ENCODE measurements around the gene STK24.
A peak's percentile ranks its signal among the peaks of the same experiment; 100 is the strongest.
"Not testable (repeated sequence)": the region's sequence is repeated elsewhere in the genome, so short reads cannot be mapped to it uniquely, and the experiment has no call there.

STK24 gene

GRCh38 chr13:98598043-98598442, 21.1 kb upstream of the STK24 start:
- H3K27ac ChIP-seq (ENCODE audit: low read depth, low read length): no peak overlapping the region
- no peaks in the 10 kb centered on the region for H3K27me3 ChIP-seq (ENCODE audit: control insufficient read depth in 1 of 2, insufficient read depth in 2 of 2, low read length in 2 of 2)
- no peaks in the 10 kb centered on the region for H3K36me3 ChIP-seq (ENCODE audit: control insufficient read depth in 1 of 2, insufficient read depth in 2 of 2, low read length in 2 of 2)

GRCh38 chr13:98595134-98595533, 18.2 kb upstream of the STK24 start:
- H3K4me3 ChIP-seq (ENCODE audit: low read depth in 1 of 2, low read length in 2 of 2): no peak overlapping the region
- peaks cover 0 to 9% of the 10 kb centered on the region in 2 donors for H3K4me1 ChIP-seq (ENCODE audit: control insufficient read depth in 1 of 2, insufficient read depth in 2 of 2, low read length in 2 of 2)
- H3K27ac ChIP-seq (ENCODE audit: low read depth, low read length): no peak overlapping the region
- no peak overlapping the region for H3K9ac ChIP-seq (ENCODE audit: low read depth in 1 of 2, low read length in 2 of 2)
- no peaks in the 10 kb centered on the region for H3K27me3 ChIP-seq (ENCODE audit: control insufficient read depth in 1 of 2, insufficient read depth in 2 of 2, low read length in 2 of 2)
- no peaks in the 10 kb centered on the region for H3K9me3 ChIP-seq (ENCODE audit: control insufficient read depth in 1 of 2, low read length in 2 of 2)
- no peaks in the 10 kb centered on the region for H3K36me3 ChIP-seq (ENCODE audit: control insufficient read depth in 1 of 2, insufficient read depth in 2 of 2, low read length in 2 of 2)

More at GRCh38 chr13:98598043-98598442, 21.1 kb upstream of the STK24 start:
- H3K4me1 ChIP-seq (ENCODE audit: control insufficient read depth in 1 of 2, insufficient read depth in 2 of 2, low read length in 2 of 2): peaks cover 0 to 4% of the 10 kb centered on the region in 2 donors
- H3K9ac ChIP-seq (ENCODE audit: low read depth in 1 of 2, low read length in 2 of 2): no peak overlapping the region
- H3K9me3 ChIP-seq (ENCODE audit: control insufficient read depth in 1 of 2, low read length in 2 of 2): no peaks in the 10 kb centered on the region
- no peak overlapping the region for H3K4me3 ChIP-seq (ENCODE audit: low read depth in 1 of 2, low read length in 2 of 2)

- no peaks in the 10 kb centered on the region for H3K27me3 ChIP-seq (ENCODE audit: control insufficient read depth in 1 of 2, insufficient read depth in 2 of 2, low read length in 2 of 2)
- no peak overlapping the region for H3K9ac ChIP-seq (ENCODE audit: low read depth in 1 of 2, low read length in 2 of 2)
- H3K4me1 ChIP-seq (ENCODE audit: control insufficient read depth in 1 of 2, insufficient read depth in 2 of 2, low read length in 2 of 2): peaks cover 0 to 4% of the 10 kb centered on the region in 2 donors
- H3K9me3 ChIP-seq (ENCODE audit: control insufficient read depth in 1 of 2, low read length in 2 of 2): no peaks in the 10 kb centered on the region
- H3K27ac ChIP-seq (ENCODE audit: low read depth, low read length): no peak overlapping the region
- H3K36me3 ChIP-seq (ENCODE audit: control insufficient read depth in 1 of 2, insufficient read depth in 2 of 2, low read length in 2 of 2): no peaks in the 10 kb centered on the region
- H3K4me3 ChIP-seq (ENCODE audit: low read depth in 1 of 2, low read length in 2 of 2): no peak overlapping the region
Observed at GRCh38 chr13:98592362-98592732, 15.4 kb upstream of the STK24 start.

GRCh38 chr13:98591721-98592361, 14.9 kb upstream of the STK24 start:
- no peak overlapping the region for H3K27ac ChIP-seq (ENCODE audit: low read depth, low read length)
- H3K4me3 ChIP-seq (ENCODE audit: low read depth in 1 of 2, low read length in 2 of 2): no peak overlapping the region
- no peak overlapping the region for H3K9ac ChIP-seq (ENCODE audit: low read depth in 1 of 2, low read length in 2 of 2)
- peaks cover 2 to 8% of the 10 kb centered on the region in 2 donors for H3K4me1 ChIP-seq (ENCODE audit: control insufficient read depth in 1 of 2, insufficient read depth in 2 of 2, low read length in 2 of 2)
- no peaks in the 10 kb centered on the region for H3K27me3 ChIP-seq (ENCODE audit: control insufficient read depth in 1 of 2, insufficient read depth in 2 of 2, low read length in 2 of 2)
- no peaks in the 10 kb centered on the region for H3K36me3 ChIP-seq (ENCODE audit: control insufficient read depth in 1 of 2, insufficient read depth in 2 of 2, low read length in 2 of 2)
- no peaks in the 10 kb centered on the region for H3K9me3 ChIP-seq (ENCODE audit: control insufficient read depth in 1 of 2, low read length in 2 of 2)

DNA sequence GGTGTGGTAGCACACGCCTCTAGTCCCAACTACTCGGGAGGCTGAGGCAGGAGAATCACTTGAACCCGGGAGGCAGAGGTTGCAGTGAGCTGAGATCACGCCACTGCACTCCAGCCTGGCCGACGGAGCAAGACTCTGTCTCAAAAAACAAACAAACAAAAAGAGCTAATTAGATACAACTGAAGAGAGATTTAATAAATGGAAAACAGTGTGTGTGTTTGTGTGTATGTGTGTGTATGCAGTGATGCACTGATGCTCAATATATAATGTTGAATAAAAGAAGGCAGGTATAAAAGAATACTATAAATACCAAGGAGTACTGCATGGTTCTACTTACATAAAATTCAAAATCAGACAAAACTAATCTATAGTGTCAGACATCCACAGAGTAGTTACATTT, 13.6 kb upstream of the STK24 start:
- H3K9me3 ChIP-seq (ENCODE audit: control insufficient read depth in 1 of 2, low read length in 2 of 2); H3K4me3 ChIP-seq (ENCODE audit: low read depth in 1 of 2, low read length in 2 of 2); H3K36me3 ChIP-seq (ENCODE audit: control insufficient read depth in 1 of 2, insufficient read depth in 2 of 2, low read length in 2 of 2); H3K27me3 ChIP-seq (ENCODE audit: control insufficient read depth in 1 of 2, insufficient read depth in 2 of 2, low read length in 2 of 2); H3K27ac ChIP-seq (ENCODE audit: low read depth, low read length); H3K9ac ChIP-seq (ENCODE audit: low read depth in 1 of 2, low read length in 2 of 2): not testable (repeated sequence)
- H3K4me1 ChIP-seq (ENCODE audit: control insufficient read depth in 1 of 2, insufficient read depth in 2 of 2, low read length in 2 of 2): peaks cover 15 to 21% of the 10 kb centered on the region in 2 donors

DNA sequence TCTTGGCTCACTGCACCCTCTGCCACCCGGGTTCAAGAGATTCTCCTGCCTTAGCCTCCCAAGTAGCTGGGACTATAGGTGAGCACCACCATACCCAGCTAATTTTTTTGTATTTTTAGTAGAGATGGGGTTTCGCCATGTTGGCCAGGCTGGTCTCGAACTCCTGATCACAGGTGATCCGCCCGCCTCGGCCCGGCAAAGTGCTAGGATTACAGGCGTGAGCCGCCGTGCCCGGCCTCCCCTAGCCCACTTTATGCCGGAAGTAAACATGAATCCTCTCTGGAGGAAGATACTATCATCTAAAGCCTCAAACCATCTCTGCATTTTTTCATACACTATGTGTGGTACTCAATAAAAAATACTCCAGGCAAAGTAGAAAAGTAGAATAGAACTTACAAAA, 12.6 kb upstream of the STK24 start:
- H3K9me3 ChIP-seq (ENCODE audit: control insufficient read depth in 1 of 2, low read length in 2 of 2); H3K27me3 ChIP-seq (ENCODE audit: control insufficient read depth in 1 of 2, insufficient read depth in 2 of 2, low read length in 2 of 2): not testable (repeated sequence)
- H3K4me1 ChIP-seq (ENCODE audit: control insufficient read depth in 1 of 2, insufficient read depth in 2 of 2, low read length in 2 of 2): peaks cover 24 to 30% of the 10 kb centered on the region in 2 donors

DNA sequence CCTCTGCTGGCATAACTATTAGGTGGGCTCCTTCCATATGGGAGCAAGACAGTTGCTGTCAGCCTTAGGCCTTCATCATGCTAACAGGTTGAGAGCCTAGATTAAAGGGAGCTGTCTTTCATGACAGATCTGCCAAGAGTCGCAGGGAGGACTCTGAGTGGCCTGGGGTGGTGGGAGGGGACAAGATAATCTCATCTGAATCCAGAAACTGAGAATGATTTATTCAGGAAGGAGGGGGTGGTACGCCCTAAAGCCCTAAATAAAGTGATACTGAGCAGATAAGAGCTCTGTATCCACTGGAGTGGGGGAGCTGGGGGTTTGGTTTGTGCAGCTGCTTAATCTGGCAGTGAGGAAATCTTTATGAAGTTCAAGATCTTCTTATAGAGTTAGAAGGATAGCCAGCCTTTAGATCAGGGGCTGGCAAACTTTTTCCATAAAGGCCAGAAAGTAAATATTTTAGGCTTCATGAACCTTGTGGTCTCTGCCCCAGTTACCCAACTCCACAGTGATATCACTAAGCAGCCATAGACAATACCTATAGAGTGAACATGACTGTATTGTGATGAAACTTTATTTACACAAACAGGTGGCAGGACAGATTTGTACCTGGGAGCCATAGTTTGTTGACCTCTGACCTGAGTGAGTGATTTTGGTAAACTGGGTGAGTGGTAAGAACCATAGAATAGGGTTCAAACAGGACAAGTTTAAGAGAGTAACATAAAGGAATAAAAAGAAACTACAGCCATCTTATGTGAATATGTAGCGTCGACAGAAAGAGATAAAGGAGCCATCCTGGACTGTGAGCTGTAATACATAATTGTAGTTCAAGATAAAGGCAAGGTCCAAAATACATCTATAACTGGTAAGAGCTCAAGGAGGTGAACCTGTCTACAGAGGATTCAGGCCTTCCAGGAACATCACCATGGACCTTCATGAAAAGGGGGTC, 9.8 kb upstream of the STK24 start:
- no peak overlapping the region for H3K4me3 ChIP-seq (ENCODE audit: low read depth in 1 of 2, low read length in 2 of 2)
- H3K27ac ChIP-seq (ENCODE audit: low read depth, low read length): no peak overlapping the region
- no peak overlapping the region for H3K9ac ChIP-seq (ENCODE audit: low read depth in 1 of 2, low read length in 2 of 2)
- no peaks in the 10 kb centered on the region for H3K27me3 ChIP-seq (ENCODE audit: control insufficient read depth in 1 of 2, insufficient read depth in 2 of 2, low read length in 2 of 2)
- no peaks in the 10 kb centered on the region for H3K9me3 ChIP-seq (ENCODE audit: control insufficient read depth in 1 of 2, low read length in 2 of 2)
- H3K4me1 ChIP-seq (ENCODE audit: control insufficient read depth in 1 of 2, insufficient read depth in 2 of 2, low read length in 2 of 2): peaks cover 26 to 43% of the 10 kb centered on the region in 2 donors
- H3K36me3 ChIP-seq (ENCODE audit: control insufficient read depth in 1 of 2, insufficient read depth in 2 of 2, low read length in 2 of 2): no peaks in the 10 kb centered on the region

More for the DNA sequence above, 12.6 kb upstream of the STK24 start:
- not testable (repeated sequence) for H3K9ac ChIP-seq (ENCODE audit: low read depth in 1 of 2, low read length in 2 of 2); H3K27ac ChIP-seq (ENCODE audit: low read depth, low read length); H3K4me3 ChIP-seq (ENCODE audit: low read depth in 1 of 2, low read length in 2 of 2); H3K36me3 ChIP-seq (ENCODE audit: control insufficient read depth in 1 of 2, insufficient read depth in 2 of 2, low read length in 2 of 2)

GRCh38 chr13:98585946-98586345, 9.0 kb upstream of the STK24 start:
- Histone ChIP-seq H3K27ac (ENCODE audit: low read depth, low read length) (no peak overlapping the region), H3K9me3 (ENCODE audit: control insufficient read depth in 1 of 2, low read length in 2 of 2) (no peaks in the 10 kb centered on the region), H3K4me3 (ENCODE audit: low read depth in 1 of 2, low read length in 2 of 2) (no peak overlapping the region), H3K36me3 (ENCODE audit: control insufficient read depth in 1 of 2, insufficient read depth in 2 of 2, low read length in 2 of 2) (no peaks in the 10 kb centered on the region), H3K27me3 (ENCODE audit: control insufficient read depth in 1 of 2, insufficient read depth in 2 of 2, low read length in 2 of 2) (no peaks in the 10 kb centered on the region), H3K4me1 (ENCODE audit: control insufficient read depth in 1 of 2, insufficient read depth in 2 of 2, low read length in 2 of 2) (peaks cover 26 to 46% of the 10 kb centered on the region in 2 donors), H3K9ac (ENCODE audit: low read depth in 1 of 2, low read length in 2 of 2) (no peak overlapping the region)

DNA sequence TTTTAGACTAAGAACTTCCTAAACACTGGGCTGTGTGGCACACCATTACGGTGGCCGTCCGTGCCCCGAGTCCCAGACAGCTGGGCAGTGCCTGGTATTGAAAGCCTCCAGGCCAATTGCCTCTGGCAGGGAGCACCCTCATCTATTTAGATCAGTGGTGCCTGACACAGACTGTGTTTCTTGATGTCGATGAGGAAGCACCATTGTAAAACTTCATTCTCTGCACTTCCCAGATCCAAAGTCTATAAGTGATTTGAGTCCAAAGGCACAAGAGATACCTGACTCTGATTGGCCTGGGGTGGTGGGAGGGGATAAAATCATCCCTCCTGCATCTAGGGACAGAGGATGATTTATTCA, 8.5 kb upstream of the STK24 start:
- Histone ChIP-seq H3K27me3 (ENCODE audit: control insufficient read depth in 1 of 2, insufficient read depth in 2 of 2, low read length in 2 of 2) (no peaks in the 10 kb centered on the region), H3K9me3 (ENCODE audit: control insufficient read depth in 1 of 2, low read length in 2 of 2) (no peaks in the 10 kb centered on the region), H3K27ac (ENCODE audit: low read depth, low read length) (no peak overlapping the region), H3K9ac (ENCODE audit: low read depth in 1 of 2, low read length in 2 of 2) (no peak overlapping the region), H3K4me1 (ENCODE audit: control insufficient read depth in 1 of 2, insufficient read depth in 2 of 2, low read length in 2 of 2) (peaks cover 26 to 46% of the 10 kb centered on the region in 2 donors), H3K36me3 (ENCODE audit: control insufficient read depth in 1 of 2, insufficient read depth in 2 of 2, low read length in 2 of 2) (no peaks in the 10 kb centered on the region), H3K4me3 (ENCODE audit: low read depth in 1 of 2, low read length in 2 of 2) (peak overlapping the region in 1 of 2 donors; percentile 18)

- Histone ChIP-seq H3K27me3 (ENCODE audit: control insufficient read depth in 1 of 2, insufficient read depth in 2 of 2, low read length in 2 of 2) (no peaks in the 10 kb centered on the region), H3K36me3 (ENCODE audit: control insufficient read depth in 1 of 2, insufficient read depth in 2 of 2, low read length in 2 of 2) (no peaks in the 10 kb centered on the region), H3K4me3 (ENCODE audit: low read depth in 1 of 2, low read length in 2 of 2) (peak overlapping the region in 1 of 2 donors; percentile 18), H3K4me1 (ENCODE audit: control insufficient read depth in 1 of 2, insufficient read depth in 2 of 2, low read length in 2 of 2) (peaks cover 26 to 46% of the 10 kb centered on the region in 2 donors), H3K27ac (ENCODE audit: low read depth, low read length) (no peak overlapping the region), H3K9me3 (ENCODE audit: control insufficient read depth in 1 of 2, low read length in 2 of 2) (no peaks in the 10 kb centered on the region), H3K9ac (ENCODE audit: low read depth in 1 of 2, low read length in 2 of 2) (peak overlapping the region in 1 of 2 donors; percentile 13)
Observed at GRCh38 chr13:98584668-98585397, 7.9 kb upstream of the STK24 start.

Measured in duodenal mucosa (tissue), 2 donors.